HepG2 (cell line): ENCODE measurements around the gene PHACTR1. TPM values are rescaled to one million over a fixed set of nuclear protein-coding genes. Genes with fewer than 3 reads are reported as not detected.

ENCODE experiments used
- ATAC-seq: fragments of 200-7000 bp; cut with Tn5 transposase; 3 replicates; pipeline ENCODE4 v1.9.1; 2020; ENCODE audit warnings: mild to moderate bottlenecking, moderate library complexity
- BruUV-seq: library from RNA; stranded (reverse); fragments of 400-500 nt; replicated peaks from 2 replicates; lab custom pipeline; 2021; lab: Mats Ljungman, UMichigan
- CTCF ChIA-PET: fragments of 300-600 bp; formaldehyde crosslinking; extraction: SDS; loops from one replicate; lab custom pipeline; 2021; ENCODE audit warnings: low total read pairs, inconsistent platforms, low intra/inter-chr PET ratio; lab: Yijun Ruan, JAX
- POLR2A ChIA-PET: fragments of 350-600 bp; sonication (Branson Sonifier 250); formaldehyde crosslinking; loops from one replicate; lab custom pipeline; 2020; ENCODE audit warnings: antibody characterized with exemption, inconsistent platforms; lab: Yijun Ruan, JAX
- DNase-seq: peaks from one replicate; pipeline ENCODE4 v3.0.0-alpha.2; 2015; ENCODE audit warnings: low spot score
- FAIRE-seq: peaks from 3 replicates; lab custom pipeline; 2011; peaks lifted over from hg19 to GRCh38; lab: Jason Lieb, UNC
- H2AFZ ChIP-seq: one replicate; pipeline ENCODE4 v1.6.1; 2011; ENCODE audit warnings: low read length, inconsistent platforms
- H3K27ac ChIP-seq: fragments of 300-600 bp; 3 replicates; pipeline ENCODE4 v1.8.0; 2011; ENCODE audit warnings: mixed run types, mild to moderate bottlenecking, mixed read lengths, low read length, inconsistent platforms; ENCODE audit not compliant: insufficient read depth; ENCODE audit errors: extremely low read length
- H3K27me3 ChIP-seq, 2 experiments: fragments of 200-600 bp in 1 of 2; 2 replicates in 1 of 2; 3 replicates in 1 of 2; pipeline versions ENCODE4 v1.6.0 to v1.8.0; 2011; ENCODE audit warnings: low read length in 2 of 2, mild to moderate bottlenecking in 2 of 2, moderate library complexity in 2 of 2, inconsistent platforms in 1 of 2; ENCODE audit not compliant: insufficient read depth in 2 of 2, control insufficient read depth in 1 of 2
- H3K36me3 ChIP-seq, 2 experiments: fragments of 200-600 bp in 1 of 2; replicated peaks in 1 of 2; 2 replicates in 1 of 2; 3 replicates in 1 of 2; pipeline versions ENCODE4 v1.5.1 to v1.8.0; 2011; ENCODE audit warnings: low read length in 2 of 2, inconsistent platforms in 1 of 2; ENCODE audit not compliant: insufficient read depth in 2 of 2, control insufficient read depth in 1 of 2
- H3K4me1 ChIP-seq: 2 replicates; pipeline ENCODE4 v1.5.1; 2012; ENCODE audit warnings: low read length, inconsistent platforms; ENCODE audit not compliant: insufficient read depth
- H3K4me2 ChIP-seq: 2 replicates; pipeline ENCODE4 v1.6.0; 2011; ENCODE audit warnings: low read depth, low read length, inconsistent platforms
- H3K4me3 ChIP-seq, 3 experiments: fragments of 200-600 bp in 1 of 3; sonication (generic), shearing (Covaris generic) in 1 of 3; replicated peaks in 1 of 3; 2 replicates each; pipeline ENCODE4 v1.5.1; 2011 to 2016; ENCODE audit warnings: low read length in 3 of 3, inconsistent platforms in 2 of 3, low read depth in 2 of 3, mild to moderate bottlenecking in 2 of 3, control low read depth in 1 of 3, mixed read lengths in 1 of 3; ENCODE audit not compliant: insufficient read depth in 1 of 3
- H3K79me2 ChIP-seq: one replicate; pipeline ENCODE4 v1.6.1; 2011; ENCODE audit warnings: low read length, inconsistent platforms; ENCODE audit not compliant: insufficient read depth
- H3K9ac ChIP-seq: 2 replicates; pipeline ENCODE4 v1.6.0; 2011; ENCODE audit warnings: mild to moderate bottlenecking, low read depth, low read length, inconsistent platforms; ENCODE audit not compliant: insufficient read depth
- H3K9me3 ChIP-seq: 2 replicates; pipeline ENCODE4 v1.5.1; 2012; ENCODE audit warnings: mild to moderate bottlenecking, low read length
- H4K20me1 ChIP-seq: 2 replicates; pipeline ENCODE4 v1.6.0; 2011; ENCODE audit warnings: inconsistent platforms, mild to moderate bottlenecking, low read length, moderate library complexity; ENCODE audit not compliant: insufficient read depth
- ATF7-NPFF ChIP-seq: sonication (generic); formaldehyde crosslinking; IDR thresholded peaks from 2 replicates; pipeline ENCODE4 v1.8.1; 2023; ENCODE audit warnings: mild to moderate bottlenecking, low read depth, missing genetic modification reagents, moderate library complexity
- CENPT ChIP-seq: sonication (generic); formaldehyde crosslinking; IDR thresholded peaks from 2 replicates; pipeline ENCODE4 v1.8.0; 2022; ENCODE audit warnings: low read depth, mild to moderate bottlenecking, moderate library complexity, missing genetic modification reagents
- DBP ChIP-seq: sonication (generic); formaldehyde crosslinking; IDR thresholded peaks from 2 replicates; pipeline ENCODE4 v1.4.0; 2020; ENCODE audit warnings: missing genetic modification reagents; ENCODE audit errors: not compliant biosample characterization
- PBX2 ChIP-seq: IDR thresholded peaks from 2 replicates; pipeline ENCODE4 v1.6.1; 2016; ENCODE audit warnings: control low read depth
- PCBP1 ChIP-seq: fragments of 200-400 bp; formaldehyde crosslinking; IDR thresholded peaks from 2 replicates; pipeline ENCODE4 v1.6.1; 2017; ENCODE audit warnings: mild to moderate bottlenecking, low read depth, low read length, borderline replicate concordance
- PRDM15 ChIP-seq: sonication (generic); formaldehyde crosslinking; IDR thresholded peaks from 2 replicates; pipeline ENCODE4 v1.4.0; 2020; ENCODE audit warnings: missing genetic modification reagents
- REXO4 ChIP-seq: sonication (generic); formaldehyde crosslinking; IDR thresholded peaks from 2 replicates; pipeline ENCODE4 v1.8.0; 2022; ENCODE audit warnings: missing genetic modification reagents, mild to moderate bottlenecking, borderline replicate concordance
- SCMH1 ChIP-seq: sonication (generic); formaldehyde crosslinking; IDR thresholded peaks from 2 replicates; pipeline ENCODE4 v1.9.0; 2021; ENCODE audit warnings: missing genetic modification reagents, mild to moderate bottlenecking, borderline replicate concordance
- ZBTB34 ChIP-seq: sonication (generic); formaldehyde crosslinking; IDR thresholded peaks from 2 replicates; pipeline ENCODE4 v1.8.0; 2022; ENCODE audit warnings: mild to moderate bottlenecking, missing genetic modification reagents
- ZNF230 ChIP-seq: sonication (generic); formaldehyde crosslinking; IDR thresholded peaks from 2 replicates; pipeline ENCODE4 v1.4.0; 2020; ENCODE audit warnings: mild to moderate bottlenecking, missing genetic modification reagents
- ZNF747 ChIP-seq: sonication (generic); formaldehyde crosslinking; IDR thresholded peaks from 2 replicates; pipeline ENCODE4 v1.8.1; 2023; ENCODE audit warnings: missing genetic modification reagents, mild to moderate bottlenecking, borderline replicate concordance
- WGBS: methylation state at CpG from one replicate; pipeline ENCODE4 v1.1.6; 2017; ENCODE audit warnings: low lambda C conversion rate; 5-methylcytosine and 5-hydroxymethylcytosine counted together
- in situ Hi-C: cut with HindIII; loops from 2 replicates; pipeline ENCODE4 v1.10.0; 2017; ENCODE audit warnings: low pct_unique_long_range_greater_than_20kb; ENCODE audit not compliant: extremely low pct_ligation_motif_present
- intact Hi-C: fragments of 100-400 bp; cut with micrococcal nuclease; formaldehyde crosslinking; loops from one replicate; pipeline ENCODE4 v1.10.0; 2022; ENCODE audit not compliant: unreplicated experiment
- polyA plus RNA-seq, 8 experiments: library from polyadenylated mRNA; depleted of rRNA in 3 of 8; stranded (reverse) in 7 of 8; unstranded in 1 of 8; fragments of >200 nt; fragmentation: Illumina TruSeq in 4 of 8; extraction: Trizol in 4 of 8; gene quantifications; 2 replicates each; pipeline versions ENCODE4 v1.2.1 to v1.2.3, GENCODE V29; 2011 to 2016; ENCODE audit warnings: low read depth in 4 of 8, missing spikeins in 1 of 8, mixed read lengths in 1 of 8; ENCODE audit not compliant: insufficient read depth in 1 of 8
- total RNA-seq, 5 experiments: library from RNA; depleted of rRNA; stranded (reverse); fragments of >200 nt; fragmentation: Illumina TruSeq; extraction: Trizol; gene quantifications; 2 replicates each; pipeline ENCODE4 v1.2.3, GENCODE V29; 2016; ENCODE audit warnings: low read depth in 1 of 5
- TF ChIP-seq, protein P1 (sequence below): sonication (generic); formaldehyde crosslinking; IDR thresholded peaks from 2 replicates; pipeline ENCODE4 v1.5.0; 2020; ENCODE audit warnings: mild to moderate bottlenecking, missing genetic modification reagents

Gene PHACTR1
- total and polyA plus RNA-seq, 2 of the 13 experiments (the other 11 are each of a cell fraction or from before 2014, with no cell fraction given), result 0.09 TPM; not detected in 1

DNA sequence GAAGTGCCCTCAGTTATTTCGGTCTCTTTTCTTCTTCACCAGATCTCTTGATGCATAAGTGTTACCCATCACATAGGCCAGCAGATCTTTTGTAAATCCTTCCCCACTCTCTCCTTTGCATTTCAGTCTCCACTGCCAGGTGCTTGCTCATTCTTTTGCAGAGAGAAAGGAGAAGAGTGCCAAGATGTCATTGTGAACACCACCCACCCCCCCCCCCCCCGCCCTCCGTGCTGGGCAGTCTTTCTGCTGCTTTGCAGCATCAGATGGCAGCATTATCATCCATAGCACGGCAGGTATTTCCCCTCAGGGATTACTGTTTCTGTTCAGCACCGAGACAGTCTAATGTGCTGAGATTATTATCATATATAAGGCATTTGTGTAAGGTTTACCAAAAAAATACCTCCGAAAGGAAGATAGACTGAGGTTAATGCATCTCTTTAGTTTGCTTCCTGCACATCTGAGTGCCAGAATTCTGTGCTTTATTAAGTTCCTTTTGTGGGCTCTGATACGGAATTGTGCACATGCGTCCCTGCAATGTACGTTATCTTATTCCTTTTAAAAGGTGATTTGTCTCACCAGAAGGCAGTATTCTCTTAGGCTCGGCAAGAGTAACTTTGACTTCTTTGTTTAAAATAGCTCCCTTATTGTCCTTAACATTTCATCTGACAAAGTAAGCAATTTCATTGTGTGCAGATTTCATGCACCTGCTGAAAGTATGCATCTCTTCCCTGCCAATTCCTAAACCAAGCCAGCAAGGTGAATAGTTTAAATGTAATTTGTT is 128.8 kb downstream of the PHACTR1 start:
- Histone ChIP-seq H3K27ac (no peak overlapping the region), H3K9ac (no peak overlapping the region), H3K9me3 (no peaks in the 10 kb centered on the region), H3K4me2 (no peak overlapping the region), H3K4me3 (no peak overlapping the region), H3K4me1 (no peaks in the 10 kb centered on the region), H3K79me2 (no peaks in the 10 kb centered on the region), H4K20me1 (no peaks in the 10 kb centered on the region), H3K27me3 (0 out of 5 replicates have a peak, but pooled peaks cover 0 to 11% of the 10 kb centered on the region in 2 experiments), H3K36me3 (no peaks in the 10 kb centered on the region), H2AFZ (no peak overlapping the region)
- ChIA-PET POLR2A (no interaction called here), CTCF (interaction anchor here (1.2 kb wide), 1 partner anchor 207 kb away, joined by 5 read pairs; no protein-coding TSS in a partner anchor)
- FAIRE-seq (no peak), DNase-seq (no peak), ATAC-seq (no peak)
- in situ Hi-C loops (no loop called here), intact Hi-C loops (no loop called here)
- BruUV-seq, result no TSS peak
- WGBS, result 28% methylated on average over 10 of the region's 10 CpGs
- TF ChIP-seq PRDM15 (CRISPR knock-in tag) (no peak), REXO4 (CRISPR knock-in tag) (no peak), ZNF230 (CRISPR knock-in tag) (no peak), ZBTB34 (CRISPR knock-in tag) (no peak), CENPT (CRISPR knock-in tag) (no peak), SCMH1 (CRISPR knock-in tag) (no peak), PBX2 (CRISPR knock-in tag) (no peak), PCBP1 (no peak), DBP (CRISPR knock-in tag) (no peak), ZNF747 (no peak), ATF7-NPFF (CRISPR knock-in tag) (no peak)
- TF ChIP-seq, protein P1, sequence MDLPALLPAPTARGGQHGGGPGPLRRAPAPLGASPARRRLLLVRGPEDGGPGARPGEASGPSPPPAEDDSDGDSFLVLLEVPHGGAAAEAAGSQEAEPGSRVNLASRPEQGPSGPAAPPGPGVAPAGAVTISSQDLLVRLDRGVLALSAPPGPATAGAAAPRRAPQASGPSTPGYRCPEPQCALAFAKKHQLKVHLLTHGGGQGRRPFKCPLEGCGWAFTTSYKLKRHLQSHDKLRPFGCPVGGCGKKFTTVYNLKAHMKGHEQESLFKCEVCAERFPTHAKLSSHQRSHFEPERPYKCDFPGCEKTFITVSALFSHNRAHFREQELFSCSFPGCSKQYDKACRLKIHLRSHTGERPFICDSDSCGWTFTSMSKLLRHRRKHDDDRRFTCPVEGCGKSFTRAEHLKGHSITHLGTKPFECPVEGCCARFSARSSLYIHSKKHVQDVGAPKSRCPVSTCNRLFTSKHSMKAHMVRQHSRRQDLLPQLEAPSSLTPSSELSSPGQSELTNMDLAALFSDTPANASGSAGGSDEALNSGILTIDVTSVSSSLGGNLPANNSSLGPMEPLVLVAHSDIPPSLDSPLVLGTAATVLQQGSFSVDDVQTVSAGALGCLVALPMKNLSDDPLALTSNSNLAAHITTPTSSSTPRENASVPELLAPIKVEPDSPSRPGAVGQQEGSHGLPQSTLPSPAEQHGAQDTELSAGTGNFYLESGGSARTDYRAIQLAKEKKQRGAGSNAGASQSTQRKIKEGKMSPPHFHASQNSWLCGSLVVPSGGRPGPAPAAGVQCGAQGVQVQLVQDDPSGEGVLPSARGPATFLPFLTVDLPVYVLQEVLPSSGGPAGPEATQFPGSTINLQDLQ (CRISPR knock-in tag), result no peak
